ENCODE data around the gene MRGPRF. TPM values are rescaled to one million over a fixed set of nuclear protein-coding genes. Genes with fewer than 3 reads are reported as not detected.

Gene MRGPRF
- total RNA-seq, 6 experiments from 2014 or later: 1.6 to 3.4 (median 2.0) TPM

GRCh38 chr11:69059985-69060384 is 46.9 kb upstream of the MRGPRF start:
- H3K27me3 ChIP-seq: no peaks in the 10 kb centered on the region
- peaks cover 0 to 36% (median 4%) of the 10 kb centered on the region in 4 donors for H3K36me3 ChIP-seq
- ATAC-seq (no peak), DNase-seq (no peak)
- TF ChIP-seq POLR2A (IDR thresholded peaks at IDR 0.05) (no peak), CTCF (IDR thresholded peaks at IDR 0.05) (no peak)
- intact Hi-C loops (cut with DNase I): loop anchor here in 1 of 2 donors (10.0 kb wide), 1 partner anchor 145 kb away; no protein-coding TSS in a partner anchor
- no peak overlapping the region for H3K4me3 ChIP-seq
- 90% methylated on average over 4 of the region's 12 CpGs for WGBS (ENCODE audit: insufficient coverage, low coverage, low lambda C conversion rate, missing lambda C conversion rate)
- peaks cover 0 to 14% (median 4%) of the 10 kb centered on the region in 4 donors for H3K4me1 ChIP-seq
- no peaks in the 10 kb centered on the region for H3K9me3 ChIP-seq
- H3K27ac ChIP-seq: no peak overlapping the region

GRCh38 chr11:69059429-69059828 is 46.4 kb upstream of the MRGPRF start:
- Histone ChIP-seq H3K27ac (no peak overlapping the region), H3K27me3 (no peaks in the 10 kb centered on the region), H3K4me3 (no peak overlapping the region), H3K4me1 (peaks cover 0 to 20% (median 7%) of the 10 kb centered on the region in 4 donors), H3K9me3 (no peaks in the 10 kb centered on the region), H3K36me3 (peaks cover 0 to 36% (median 4%) of the 10 kb centered on the region in 4 donors)
- 100% methylated on average over 2 of the region's 7 CpGs for WGBS (ENCODE audit: insufficient coverage, low coverage, low lambda C conversion rate, missing lambda C conversion rate)
- intact Hi-C loops (cut with DNase I): loop anchor here in 1 of 2 donors (10.0 kb wide), 1 partner anchor 145 kb away; no protein-coding TSS in a partner anchor
- ATAC-seq: no peak
- TF ChIP-seq CTCF (IDR thresholded peaks at IDR 0.05): no peak
- DNase-seq: no peak

GRCh38 chr11:69058511-69059270 is 45.6 kb upstream of the MRGPRF start:
- peaks cover 0 to 34% (median 4%) of the 10 kb centered on the region in 4 donors for H3K36me3 ChIP-seq
- no peak for DNase-seq
- 87% methylated on average over 8 of the region's 23 CpGs for WGBS (ENCODE audit: insufficient coverage, low coverage, low lambda C conversion rate, missing lambda C conversion rate)
- H3K27ac ChIP-seq: no peak overlapping the region
- intact Hi-C loops (cut with DNase I): loop anchor here in 1 of 2 donors (10.0 kb wide), 1 partner anchor 144 kb away; no protein-coding TSS in a partner anchor
- no peak overlapping the region for H3K4me3 ChIP-seq
- ATAC-seq: no peak
- TF ChIP-seq CTCF (IDR thresholded peaks at IDR 0.05) (no peak), POLR2A (IDR thresholded peaks at IDR 0.05) (no peak)
- no peaks in the 10 kb centered on the region for H3K9me3 ChIP-seq
- no peaks in the 10 kb centered on the region for H3K27me3 ChIP-seq
- H3K4me1 ChIP-seq: peaks cover 0 to 27% (median 10%) of the 10 kb centered on the region in 4 donors

- TF ChIP-seq POLR2A (IDR thresholded peaks at IDR 0.05) (no peak), CTCF (IDR thresholded peaks at IDR 0.05) (no peak)
- whole genome bisulfite sequencing (ENCODE audit: insufficient coverage, low coverage, low lambda C conversion rate, missing lambda C conversion rate): 60% methylated on average over 1 of the region's 14 CpGs
- DNase-seq (no peak), ATAC-seq (no peak)
- no peak overlapping the region for H3K4me3 ChIP-seq
- H3K27me3 ChIP-seq: no peaks in the 10 kb centered on the region
- intact Hi-C loops (cut with DNase I): loop anchor here in 1 of 2 donors (10.0 kb wide), 1 partner anchor 143 kb away; no protein-coding TSS in a partner anchor
- H3K4me1 ChIP-seq: peaks cover 0 to 35% (median 14%) of the 10 kb centered on the region in 4 donors
- peaks cover 0 to 26% (median 4%) of the 10 kb centered on the region in 4 donors for H3K36me3 ChIP-seq
- H3K27ac ChIP-seq: no peak overlapping the region
- no peaks in the 10 kb centered on the region for H3K9me3 ChIP-seq
Observed at GRCh38 chr11:69057801-69058200, 44.8 kb upstream of the MRGPRF start.
